HL-60 (cell line): ENCODE measurements around the gene CD69.

Experiments used
- CTCF ChIP-seq: IDR thresholded peaks from one replicate; pipeline ENCODE4 v1.5.1; 2011; ENCODE audit warnings: low read length, control low read depth, inconsistent platforms; ENCODE audit not compliant: insufficient read depth
- POLR2AphosphoS5 ChIP-seq: IDR thresholded peaks from 2 replicates; pipeline ENCODE4 v1.6.1; 2012; ENCODE audit warnings: low read depth
- SPI1 ChIP-seq: IDR thresholded peaks from 2 replicates; pipeline ENCODE4 v1.6.1; 2012; ENCODE audit warnings: low read depth, mild to moderate bottlenecking, borderline replicate concordance

DNA sequence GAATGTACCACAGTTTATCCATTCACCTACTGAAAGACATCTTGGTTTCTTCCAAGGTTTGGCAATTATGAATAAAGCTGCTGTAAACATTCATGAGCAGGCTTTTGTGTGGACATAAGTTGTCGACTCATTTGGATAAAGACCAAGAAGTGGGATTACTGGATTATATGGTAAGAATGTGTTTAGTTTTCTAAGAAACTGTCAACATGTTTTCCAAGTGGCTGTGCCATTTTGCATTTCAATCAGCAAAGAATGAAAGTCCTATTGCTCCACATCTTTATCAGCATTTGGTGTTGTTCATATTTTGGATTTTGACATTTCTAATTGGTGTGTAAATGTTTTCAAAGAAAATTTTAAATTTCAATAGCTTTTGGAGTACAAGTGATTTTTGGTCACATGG, 39.3 kb upstream of the CD69 start:
- no peak for TF ChIP-seq CTCF
- TF ChIP-seq SPI1 = no peak
- no peak for TF ChIP-seq POLR2AphosphoS5
